Measurements from ENCODE around the gene NCOA3.

NCOA3 gene

DNA sequence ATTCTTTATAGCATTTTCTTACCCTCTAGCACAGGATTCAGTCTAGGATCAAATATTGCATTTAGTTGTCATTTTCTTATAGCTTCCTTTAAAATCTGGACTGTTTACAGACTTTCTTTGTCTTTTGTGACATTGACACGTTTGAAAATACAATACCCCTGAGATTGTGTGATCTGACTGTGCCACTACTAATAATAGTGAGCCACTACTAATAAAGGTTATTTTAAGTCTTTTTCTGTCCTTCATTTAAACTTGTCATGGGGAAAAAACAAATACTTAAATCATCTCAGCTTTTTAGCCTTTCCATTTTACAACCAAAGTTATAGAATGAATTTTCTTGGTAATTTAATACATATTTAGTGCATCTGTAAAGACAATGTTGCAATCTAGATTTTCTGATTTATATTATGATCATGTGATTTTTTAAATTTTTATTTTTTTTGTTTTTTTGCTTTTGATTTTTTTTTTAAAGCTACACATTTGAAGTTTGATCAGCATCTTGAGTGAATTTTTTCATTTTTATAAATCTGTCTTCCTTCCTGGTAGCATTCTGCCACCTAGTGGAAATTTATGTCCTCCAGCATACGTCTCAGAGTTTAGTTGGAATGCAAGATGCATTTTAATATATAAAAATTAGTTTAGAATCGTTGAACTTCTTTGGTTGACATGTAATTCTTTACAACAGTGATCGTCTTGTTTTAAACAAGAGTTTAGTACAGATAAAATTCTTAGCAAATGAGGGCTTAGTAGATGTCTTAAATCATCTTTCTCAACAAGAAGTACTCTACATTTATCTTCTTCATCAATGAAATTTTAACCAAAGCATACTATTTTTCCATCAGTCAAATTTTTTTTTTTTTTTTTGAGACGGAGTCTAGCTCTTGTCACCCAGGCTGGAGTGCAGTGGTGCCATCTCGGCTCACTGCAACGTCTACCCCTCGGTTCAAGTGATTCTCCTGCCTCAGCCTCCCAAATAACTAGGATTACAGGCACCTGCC, 119.4 kb downstream of the NCOA3 start:
- DNase-seq (no peak), ATAC-seq (no peak)
- no peak overlapping the region for H3K4me3 Mint-ChIP-seq
- H3K27me3 Mint-ChIP-seq = no peaks in the 10 kb centered on the region
- H3K9me3 Mint-ChIP-seq = no peaks in the 10 kb centered on the region
- H3K4me1 Mint-ChIP-seq = peaks cover 42% of the 10 kb centered on the region
- H3K27ac Mint-ChIP-seq = no peak overlapping the region

DNA sequence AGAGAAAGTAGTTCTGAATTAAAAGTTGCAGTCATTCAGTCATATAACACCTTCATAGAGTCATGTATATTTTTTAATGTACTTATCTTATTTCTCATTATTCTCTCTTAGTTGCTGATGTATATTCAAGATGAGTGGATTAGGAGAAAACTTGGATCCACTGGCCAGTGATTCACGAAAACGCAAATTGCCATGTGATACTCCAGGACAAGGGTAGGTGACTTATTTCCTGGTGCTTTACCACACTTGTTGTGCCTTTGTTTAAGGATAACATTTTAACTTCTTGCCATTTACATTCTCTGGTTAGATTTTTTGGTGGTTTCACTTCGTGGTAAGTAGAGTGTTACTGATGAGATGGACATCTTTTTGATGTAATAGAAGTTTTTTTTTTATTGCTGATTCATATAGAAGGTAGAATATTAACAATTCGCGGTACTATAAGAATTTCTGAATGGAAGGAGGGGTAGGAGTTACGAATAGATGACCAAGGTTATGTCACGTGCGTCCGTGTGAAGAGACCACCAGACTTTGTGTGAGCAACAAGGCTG, 120.5 kb downstream of the NCOA3 start:
- Mint-ChIP-seq H3K4me3 (no peak overlapping the region), H3K4me1 (peaks cover 38% of the 10 kb centered on the region), H3K27ac (peak overlapping the region in 1 of 2 donors; percentile 60), H3K27me3 (no peaks in the 10 kb centered on the region), H3K9me3 (no peaks in the 10 kb centered on the region)
- ATAC-seq (no peak), DNase-seq (no peak)

DNA sequence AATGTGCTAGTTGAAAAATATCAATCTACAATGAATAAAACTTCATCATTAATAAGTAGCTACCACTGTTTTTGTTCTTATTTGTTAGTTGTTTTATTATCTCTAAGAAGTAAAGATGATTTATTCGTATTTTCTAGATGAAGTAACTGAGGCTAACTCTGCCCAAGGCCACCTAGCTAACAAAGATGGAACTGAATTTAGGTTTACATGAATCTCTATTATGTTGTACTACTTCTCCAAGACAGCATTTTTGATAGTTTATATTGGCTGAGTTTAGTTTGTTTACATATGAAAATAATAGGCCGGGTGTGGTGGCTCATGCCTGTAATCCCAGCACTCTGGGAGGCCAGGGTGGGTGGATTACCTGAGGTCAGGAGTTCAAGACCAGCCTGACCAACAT, 121.5 kb downstream of the NCOA3 start:
- H3K27ac Mint-ChIP-seq = no peak overlapping the region
- H3K27me3 Mint-ChIP-seq = no peaks in the 10 kb centered on the region
- no peak for DNase-seq
- H3K9me3 Mint-ChIP-seq = no peaks in the 10 kb centered on the region
- peaks cover 30% of the 10 kb centered on the region for H3K4me1 Mint-ChIP-seq
- no peak for ATAC-seq
- no peak overlapping the region for H3K4me3 Mint-ChIP-seq

- peaks cover 16% of the 10 kb centered on the region for H3K4me1 Mint-ChIP-seq
- no peak overlapping the region for H3K4me3 Mint-ChIP-seq
- no peaks in the 10 kb centered on the region for H3K27me3 Mint-ChIP-seq
- no peak for DNase-seq
- no peak for ATAC-seq
- H3K9me3 Mint-ChIP-seq = no peaks in the 10 kb centered on the region
- H3K27ac Mint-ChIP-seq = no peak overlapping the region
These were observed 125.9 kb downstream of the NCOA3 start for GRCh38 chr20:47627540-47627939.

DNA sequence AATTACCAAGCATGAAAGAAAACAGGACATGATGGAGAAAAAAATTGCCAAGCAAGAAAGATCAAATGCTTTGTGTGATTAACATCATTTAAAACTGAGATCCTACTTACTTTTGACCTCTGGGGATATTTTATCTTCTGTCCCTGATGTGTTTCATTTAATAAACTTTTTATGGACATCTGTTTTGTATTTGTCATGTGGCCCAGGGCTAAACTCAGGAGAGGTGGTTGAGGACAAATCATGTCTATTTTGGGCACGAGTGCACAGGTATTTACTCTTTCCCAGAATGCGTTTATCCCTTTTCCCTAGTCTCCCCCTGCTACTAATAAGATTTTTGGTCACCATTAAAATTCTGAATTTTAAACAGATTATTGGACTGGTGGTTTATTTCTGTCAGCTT, 128.2 kb downstream of the NCOA3 start:
- DNase-seq = no peak
- no peak overlapping the region for H3K27ac Mint-ChIP-seq
- H3K4me3 Mint-ChIP-seq = no peak overlapping the region
- H3K9me3 Mint-ChIP-seq = no peaks in the 10 kb centered on the region
- no peaks in the 10 kb centered on the region for H3K27me3 Mint-ChIP-seq
- no peak for ATAC-seq
- H3K4me1 Mint-ChIP-seq = peaks cover 6% of the 10 kb centered on the region

GRCh38 chr20:47631078-47631477, 129.4 kb downstream of the NCOA3 start:
- Mint-ChIP-seq H3K27me3 (no peaks in the 10 kb centered on the region), H3K9me3 (no peaks in the 10 kb centered on the region), H3K4me1 (peaks cover 6% of the 10 kb centered on the region), H3K27ac (no peak overlapping the region), H3K4me3 (no peak overlapping the region)
- DNase-seq (no peak), ATAC-seq (no peak)

DNA sequence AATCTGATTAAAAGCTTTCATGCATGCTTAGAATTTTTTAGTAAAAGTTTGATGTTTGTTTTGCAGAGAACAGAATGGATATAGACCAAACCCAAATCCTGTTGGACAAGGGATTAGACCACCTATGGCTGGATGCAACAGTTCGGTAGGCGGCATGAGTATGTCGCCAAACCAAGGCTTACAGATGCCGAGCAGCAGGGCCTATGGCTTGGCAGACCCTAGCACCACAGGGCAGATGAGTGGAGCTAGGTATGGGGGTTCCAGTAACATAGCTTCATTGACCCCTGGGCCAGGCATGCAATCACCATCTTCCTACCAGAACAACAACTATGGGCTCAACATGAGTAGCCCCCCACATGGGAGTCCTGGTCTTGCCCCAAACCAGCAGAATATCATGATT, 133.6 kb downstream of the NCOA3 start:
- ATAC-seq (no peak), DNase-seq (no peak)
- Mint-ChIP-seq H3K27me3 (no peaks in the 10 kb centered on the region), H3K9me3 (no peaks in the 10 kb centered on the region), H3K27ac (no peak overlapping the region), H3K4me1 (no peaks in the 10 kb centered on the region), H3K4me3 (no peak overlapping the region)

DNA sequence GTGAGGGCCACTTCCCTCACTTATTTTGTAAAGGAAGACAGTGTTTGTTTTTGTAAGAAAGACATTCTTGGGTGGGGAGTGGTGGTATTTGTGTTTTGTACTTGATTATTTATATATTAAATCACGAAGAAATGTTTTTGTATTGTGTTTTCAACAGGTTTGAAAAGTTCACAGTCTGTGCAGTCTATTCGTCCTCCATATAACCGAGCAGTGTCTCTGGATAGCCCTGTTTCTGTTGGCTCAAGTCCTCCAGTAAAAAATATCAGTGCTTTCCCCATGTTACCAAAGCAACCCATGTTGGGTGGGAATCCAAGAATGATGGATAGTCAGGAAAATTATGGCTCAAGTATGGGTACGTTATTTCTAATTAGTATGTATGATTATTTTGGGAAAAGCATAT, 137.2 kb downstream of the NCOA3 start:
- Mint-ChIP-seq H3K4me3 (no peak overlapping the region), H3K27me3 (no peaks in the 10 kb centered on the region), H3K9me3 (no peaks in the 10 kb centered on the region), H3K27ac (no peak overlapping the region), H3K4me1 (no peaks in the 10 kb centered on the region)
- no peak for DNase-seq
- no peak for ATAC-seq

GRCh38 chr20:47642118-47642517, 140.4 kb downstream of the NCOA3 start:
- no peaks in the 10 kb centered on the region for H3K4me1 Mint-ChIP-seq
- no peaks in the 10 kb centered on the region for H3K9me3 Mint-ChIP-seq
- H3K27me3 Mint-ChIP-seq = no peaks in the 10 kb centered on the region
- H3K4me3 Mint-ChIP-seq = no peak overlapping the region
- DNase-seq = no peak
- H3K27ac Mint-ChIP-seq = no peak overlapping the region
- ATAC-seq = no peak

GRCh38 chr20:47642624-47643023, 140.9 kb downstream of the NCOA3 start:
- DNase-seq (no peak), ATAC-seq (no peak)
- Mint-ChIP-seq H3K9me3 (no peaks in the 10 kb centered on the region), H3K4me1 (no peaks in the 10 kb centered on the region), H3K4me3 (no peak overlapping the region), H3K27me3 (no peaks in the 10 kb centered on the region), H3K27ac (peak overlapping the region in 1 of 2 donors; percentile 7)

GRCh38 chr20:47645632-47646031, 143.9 kb downstream of the NCOA3 start:
- Mint-ChIP-seq H3K4me3 (no peak overlapping the region), H3K9me3 (no peaks in the 10 kb centered on the region), H3K27ac (no peak overlapping the region), H3K27me3 (no peaks in the 10 kb centered on the region), H3K4me1 (no peaks in the 10 kb centered on the region)
- DNase-seq (no peak), ATAC-seq (no peak)

DNA sequence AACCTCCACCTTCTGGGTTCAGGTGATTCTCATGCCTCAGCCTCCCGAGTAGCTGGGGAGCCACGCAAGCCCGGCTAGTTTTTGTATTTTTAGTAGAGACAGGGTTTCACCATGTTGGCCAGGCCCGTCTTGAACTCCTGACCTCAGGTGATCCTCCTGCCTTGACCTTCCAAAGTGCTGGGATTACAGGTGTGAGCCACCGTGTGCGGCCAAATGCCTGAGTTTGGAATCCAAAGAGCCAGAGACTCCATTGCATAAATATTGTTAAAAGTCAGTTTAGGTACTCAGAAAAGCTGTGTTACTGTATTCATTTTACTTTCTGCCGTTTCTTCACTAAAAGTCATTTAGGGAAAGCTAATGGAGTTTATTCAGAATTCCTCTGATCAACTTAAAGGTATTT, 146.3 kb downstream of the NCOA3 start:
- H3K4me3 Mint-ChIP-seq = no peak overlapping the region
- H3K9me3 Mint-ChIP-seq = no peaks in the 10 kb centered on the region
- H3K27ac Mint-ChIP-seq = peak overlapping the region in 1 of 2 donors; percentile 51
- H3K4me1 Mint-ChIP-seq = no peaks in the 10 kb centered on the region
- no peak for ATAC-seq
- no peaks in the 10 kb centered on the region for H3K27me3 Mint-ChIP-seq
- DNase-seq = no peak

- Mint-ChIP-seq H3K9me3 (no peaks in the 10 kb centered on the region), H3K4me1 (no peaks in the 10 kb centered on the region), H3K4me3 (no peak overlapping the region), H3K27ac (no peak overlapping the region), H3K27me3 (no peaks in the 10 kb centered on the region)
- ATAC-seq (no peak), DNase-seq (no peak)
These were observed 147.3 kb downstream of the NCOA3 start for GRCh38 chr20:47648943-47649342.

- no peak for DNase-seq
- Mint-ChIP-seq H3K27me3 (no peaks in the 10 kb centered on the region), H3K4me3 (no peak overlapping the region), H3K27ac (peak overlapping the region in 1 of 2 donors; percentile 91), H3K9me3 (no peaks in the 10 kb centered on the region), H3K4me1 (no peaks in the 10 kb centered on the region)
- no peak for ATAC-seq
These were observed 150.6 kb downstream of the NCOA3 start for GRCh38 chr20:47652301-47652700.

DNA sequence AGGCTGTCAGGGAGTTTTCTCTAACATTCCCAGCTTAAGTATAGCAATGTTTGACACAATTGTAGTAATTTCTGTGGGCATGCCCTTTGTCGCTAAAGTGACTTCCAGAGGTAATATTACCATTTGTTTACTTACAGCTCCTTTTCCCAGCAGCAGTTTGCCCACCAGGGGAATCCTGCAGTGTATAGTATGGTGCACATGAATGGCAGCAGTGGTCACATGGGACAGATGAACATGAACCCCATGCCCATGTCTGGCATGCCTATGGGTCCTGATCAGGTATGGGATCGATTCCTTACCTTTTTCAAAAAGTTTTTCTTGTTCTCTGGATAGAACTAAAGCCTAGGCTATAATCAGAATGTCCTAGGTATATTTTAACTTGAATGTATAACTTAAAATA, 151.1 kb downstream of the NCOA3 start:
- no peaks in the 10 kb centered on the region for H3K27me3 Mint-ChIP-seq
- H3K9me3 Mint-ChIP-seq = no peaks in the 10 kb centered on the region
- H3K27ac Mint-ChIP-seq = no peak overlapping the region
- ATAC-seq (no peak), DNase-seq (no peak)
- H3K4me1 Mint-ChIP-seq = no peaks in the 10 kb centered on the region
- H3K4me3 Mint-ChIP-seq = no peak overlapping the region

DNA sequence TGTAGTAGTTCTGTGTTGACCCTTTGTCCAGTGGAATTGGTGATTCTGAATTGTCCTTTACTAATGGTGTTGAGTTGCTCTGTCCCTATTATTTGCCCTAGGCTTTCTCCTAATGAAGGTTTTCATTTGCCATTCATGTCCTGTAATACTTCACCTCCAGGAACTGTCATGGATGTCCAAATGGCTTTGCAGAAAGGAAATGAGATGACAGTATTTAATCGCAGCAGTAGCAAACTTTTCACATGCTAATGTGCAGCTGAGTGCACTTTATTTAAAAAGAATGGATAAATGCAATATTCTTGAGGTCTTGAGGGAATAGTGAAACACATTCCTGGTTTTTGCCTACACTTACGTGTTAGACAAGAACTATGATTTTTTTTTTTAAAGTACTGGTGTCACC, 152.2 kb downstream of the NCOA3 start:
- no peak overlapping the region for H3K4me3 Mint-ChIP-seq
- H3K9me3 Mint-ChIP-seq = no peaks in the 10 kb centered on the region
- no peak overlapping the region for H3K27ac Mint-ChIP-seq
- DNase-seq (no peak), ATAC-seq (no peak)
- no peaks in the 10 kb centered on the region for H3K27me3 Mint-ChIP-seq
- H3K4me1 Mint-ChIP-seq = no peaks in the 10 kb centered on the region
